Measurements from ENCODE around the gene CAPN11. TPM values are rescaled to one million over a fixed set of nuclear protein-coding genes. Genes with fewer than 3 reads are reported as not detected.

The CAPN11 gene
- total and polyA plus RNA-seq, 2 donors (not counting 3 experiments of a cell fraction or from before 2014, with no cell fraction given) = 1.4 to 1.7 TPM

- Histone ChIP-seq H3K27ac (ENCODE audit: insufficient read depth, low read depth, low read length) (no peak overlapping the region), H3K9ac (replicated peaks; ENCODE audit: extremely low read depth, insufficient read depth, low read length) (peak overlapping the region; percentile 52), H3K27me3 (ENCODE audit: control insufficient read depth in 2 of 2, insufficient read depth in 2 of 2, low read length in 2 of 2) (no peaks in the 10 kb centered on the region), H3K4me1 (ENCODE audit: control insufficient read depth, extremely low read depth, insufficient read depth, low read length) (peaks cover 37% of the 10 kb centered on the region), H3K9me3 (replicated peaks; ENCODE audit: control insufficient read depth, insufficient read depth, low read length) (no peaks in the 10 kb centered on the region), H3K36me3 (ENCODE audit: control insufficient read depth in 2 of 2, extremely low read depth in 1 of 2, insufficient read depth in 2 of 2, low read length in 2 of 2) (no peaks in the 10 kb centered on the region), H2AFZ (ENCODE audit: low read depth, low read length) (peak overlapping the region; percentile 72), H3K9me1 (replicated peaks; ENCODE audit: control insufficient read depth, extremely low read depth, insufficient read depth, low read length) (no peaks in the 10 kb centered on the region), H4K20me1 (replicated peaks; ENCODE audit: control insufficient read depth, extremely low read depth, insufficient read depth, low read length) (no peaks in the 10 kb centered on the region), H3K4me2 (ENCODE audit: insufficient read depth, low read length) (peak overlapping the region; percentile 76), H3K79me2 (ENCODE audit: control insufficient read depth, insufficient read depth, low read length) (peaks cover 44% of the 10 kb centered on the region), H3K4me3 (replicated peaks in 1 of 3; ENCODE audit: insufficient read depth in 1 of 3, low read depth in 1 of 3, low read length in 3 of 3) (peak overlapping the region; percentile 61 to 90 (median 88))
- ChIA-PET CTCF (interaction anchor here (0.6 to 6.2 kb wide), 8 partner anchors 12 to 210 kb away, joined by 3 to 62 read pairs (median 4); no protein-coding TSS in a partner anchor), POLR2A (interaction anchor here (0.6 to 1.0 kb wide), 6 partner anchors 12 to 128 kb away, joined by 3 to 6 read pairs (median 4); partner anchors contain the start of gene HSP90AB1)
- TF ChIP-seq MAX (IDR thresholded peaks at IDR 0.05; ENCODE audit: insufficient read depth, insufficient read length) (no peak), EZH2 (IDR thresholded peaks at IDR 0.05; ENCODE audit: borderline replicate concordance, low read depth, low read length, severe bottlenecking) (no peak)
- no TSS peak for BruUV-seq (replicated peaks)
- FAIRE-seq (no peak), DNase-seq (ENCODE audit: low read depth, low spot score) (peak; percentile 17)
- dilution Hi-C loops (cut with MboI; ENCODE audit: extremely low pct_ligation_motif_present, low sequenced_read_pairs) (no loop called here), intact Hi-C loops (cut with micrococcal nuclease) (loop anchor here (1.0 kb wide), 2 partner anchors 23 to 28 kb away; no protein-coding TSS in a partner anchor)
Observed at GRCh38 chr6:44128020-44128917, 30.4 kb upstream of the CAPN11 start.

GRCh38 chr6:44129841-44130322, 28.7 kb upstream of the CAPN11 start:
- H3K36me3 ChIP-seq (ENCODE audit: control insufficient read depth in 2 of 2, extremely low read depth in 1 of 2, insufficient read depth in 2 of 2, low read length in 2 of 2) = no peaks in the 10 kb centered on the region
- CTCF ChIA-PET = interaction anchor here (6.2 kb wide), 1 partner anchor 32 kb away, joined by 62 read pairs; no protein-coding TSS in a partner anchor
- no peak overlapping the region for H3K9ac ChIP-seq (replicated peaks; ENCODE audit: extremely low read depth, insufficient read depth, low read length)
- dilution Hi-C loops (cut with MboI; ENCODE audit: extremely low pct_ligation_motif_present, low sequenced_read_pairs) (no loop called here), intact Hi-C loops (cut with micrococcal nuclease) (no loop called here)
- H4K20me1 ChIP-seq (replicated peaks; ENCODE audit: control insufficient read depth, extremely low read depth, insufficient read depth, low read length) = no peaks in the 10 kb centered on the region
- H3K27ac ChIP-seq (ENCODE audit: insufficient read depth, low read depth, low read length) = no peak overlapping the region
- no peak for DNase-seq (ENCODE audit: low read depth, low spot score)
- no peaks in the 10 kb centered on the region for H3K9me3 ChIP-seq (replicated peaks; ENCODE audit: control insufficient read depth, insufficient read depth, low read length)
- H2AFZ ChIP-seq (ENCODE audit: low read depth, low read length) = no peak overlapping the region
- no peak overlapping the region for H3K4me2 ChIP-seq (ENCODE audit: insufficient read depth, low read length)
- H3K4me1 ChIP-seq (ENCODE audit: control insufficient read depth, extremely low read depth, insufficient read depth, low read length) = peaks cover 21% of the 10 kb centered on the region
- FAIRE-seq = no peak
- no peaks in the 10 kb centered on the region for H3K9me1 ChIP-seq (replicated peaks; ENCODE audit: control insufficient read depth, extremely low read depth, insufficient read depth, low read length)
- H3K27me3 ChIP-seq (ENCODE audit: control insufficient read depth in 2 of 2, insufficient read depth in 2 of 2, low read length in 2 of 2) = no peaks in the 10 kb centered on the region
- POLR2A ChIA-PET = no interaction called here
- H3K4me3 ChIP-seq (replicated peaks in 1 of 3; ENCODE audit: insufficient read depth in 1 of 3, low read depth in 1 of 3, low read length in 3 of 3) = no peak overlapping the region
- H3K79me2 ChIP-seq (ENCODE audit: control insufficient read depth, insufficient read depth, low read length) = peaks cover 29% of the 10 kb centered on the region
- TF ChIP-seq CTCF (IDR thresholded peaks at IDR 0.05; ENCODE audit: extremely low read depth in 1 of 2, insufficient read depth in 1 of 2, low read depth in 1 of 2, low read length in 2 of 2) (no peak), POLR2A (IDR thresholded peaks at IDR 0.05; ENCODE audit: low read depth, low read length) (no peak)
- no TSS peak for BruUV-seq (replicated peaks)

Data from endothelial cell of umbilical vein (primary cell).